ENCODE data around the gene USP31.
A peak's percentile ranks its signal among the peaks of the same experiment; 100 is the strongest.

USP31 gene

GRCh38 chr16:23149267-23149992 is at the start of gene USP31:
TSS of gene USP31 (minus strand) at chr16:23149452. CDS start at chr16:23149270, 182 bp downstream.
- DNase-seq: peak; percentile 96

GRCh38 chr16:23196539-23196938 is 47.3 kb upstream of the USP31 start:
- DNase-seq: no peak

GRCh38 chr16:23195366-23195978 is 46.2 kb upstream of the USP31 start:
- no peak for DNase-seq

- DNase-seq: no peak
These were observed 45.4 kb upstream of the USP31 start for GRCh38 chr16:23194497-23195221.

- DNase-seq: no peak
These were observed 39.7 kb upstream of the USP31 start for GRCh38 chr16:23188911-23189310.

- no peak for DNase-seq
These were observed 38.1 kb upstream of the USP31 start for GRCh38 chr16:23187341-23187740.

- no peak for DNase-seq
These were observed 36.9 kb upstream of the USP31 start for GRCh38 chr16:23186171-23186570.

- DNase-seq: no peak
These were observed 36.4 kb upstream of the USP31 start for GRCh38 chr16:23185656-23186055.

GRCh38 chr16:23183543-23183862 is 34.3 kb upstream of the USP31 start:
- DNase-seq: no peak

- no peak for DNase-seq
These were observed 33.7 kb upstream of the USP31 start, which contains the start of gene SCNN1G for GRCh38 chr16:23182679-23183542. TSS of gene SCNN1G (plus strand) at chr16:23182745. CDS start at chr16:23186272, 3,527 bp downstream.

- DNase-seq: peak; percentile 23
These were observed 33.0 kb upstream of the USP31 start for GRCh38 chr16:23182206-23182678.

- DNase-seq: no peak
These were observed 32.3 kb upstream of the USP31 start for GRCh38 chr16:23181506-23181905.

GRCh38 chr16:23175651-23176050 is 26.4 kb upstream of the USP31 start:
- DNase-seq: no peak

- DNase-seq: peak; percentile 3
These were observed 25.4 kb upstream of the USP31 start for GRCh38 chr16:23174622-23175021.

- no peak for DNase-seq
These were observed 23.7 kb upstream of the USP31 start for GRCh38 chr16:23172994-23173393.

- no peak for DNase-seq
These were observed 23.3 kb upstream of the USP31 start for GRCh38 chr16:23172583-23172982.

- no peak for DNase-seq
These were observed 15.5 kb upstream of the USP31 start for GRCh38 chr16:23164736-23165135.

GRCh38 chr16:23163921-23164320 is 14.7 kb upstream of the USP31 start:
- no peak for DNase-seq

- DNase-seq: no peak
These were observed 11.3 kb upstream of the USP31 start for GRCh38 chr16:23160574-23160973.

- DNase-seq: no peak
These were observed 10.8 kb upstream of the USP31 start for GRCh38 chr16:23160082-23160481.

- no peak for DNase-seq
These were observed 8.9 kb upstream of the USP31 start for GRCh38 chr16:23158114-23158513.

GRCh38 chr16:23156946-23157460 is 7.8 kb upstream of the USP31 start:
- no peak for DNase-seq

GRCh38 chr16:23156110-23156509 is 6.9 kb upstream of the USP31 start:
- DNase-seq: no peak
